AG10803 (cell line): ENCODE data around the gene CDKAL1.

Source experiments
- DNase-seq: peaks from one replicate; pipeline ENCODE4 v3.0.0; 2010; ENCODE audit warnings: low read depth
- H3K4me3 ChIP-seq: 2 replicates; pipeline ENCODE4 v1.5.1; 2011; ENCODE audit warnings: mild to moderate bottlenecking, low read length, control low read depth
- CTCF ChIP-seq: conservative IDR thresholded peaks from 2 replicates; pipeline ENCODE4 v1.5.1; 2011; ENCODE audit warnings: mild to moderate bottlenecking, low read length, control low read depth, inconsistent platforms

Gene CDKAL1

GRCh38 chr6:20879526-20879925 lies 345.3 kb downstream of the CDKAL1 start:
- no peak for DNase-seq
- no peak for TF ChIP-seq CTCF
- no peak overlapping the region for H3K4me3 ChIP-seq

- TF ChIP-seq CTCF, result no peak
- no peak overlapping the region for H3K4me3 ChIP-seq
- no peak for DNase-seq
Observed at GRCh38 chr6:20881365-20881764, 347.1 kb downstream of the CDKAL1 start.

- DNase-seq, result no peak
- H3K4me3 ChIP-seq, result no peak overlapping the region
- TF ChIP-seq CTCF, result no peak
Observed at GRCh38 chr6:20882014-20882413, 347.8 kb downstream of the CDKAL1 start.

- no peak for DNase-seq
- no peak overlapping the region for H3K4me3 ChIP-seq
- no peak for TF ChIP-seq CTCF
Observed at GRCh38 chr6:20885076-20885475, 350.8 kb downstream of the CDKAL1 start.

- no peak overlapping the region for H3K4me3 ChIP-seq
- no peak for DNase-seq
- TF ChIP-seq CTCF, result no peak
Observed at GRCh38 chr6:20891161-20891560, 356.9 kb downstream of the CDKAL1 start.

GRCh38 chr6:20892365-20892764 lies 358.1 kb downstream of the CDKAL1 start:
- DNase-seq, result no peak
- no peak for TF ChIP-seq CTCF

GRCh38 chr6:20893412-20893811 lies 359.2 kb downstream of the CDKAL1 start:
- DNase-seq, result peak; percentile 53
- no peak overlapping the region for H3K4me3 ChIP-seq
- no peak for TF ChIP-seq CTCF

More at GRCh38 chr6:20892365-20892764, 358.1 kb downstream of the CDKAL1 start:
- H3K4me3 ChIP-seq, result no peak overlapping the region
